Esophagus squamous epithelium (tissue), 4 donors: ENCODE results near the gene GALNTL6.

Source experiments
- CTCF ChIP-seq, 6 experiments: fragments of 450-650 bp in 4 of 6; fragments of 200-600 bp in 2 of 6; sonication (generic) in 2 of 6; IDR thresholded peaks; one replicate each; pipeline ENCODE4 v1.5.1; 2016 to 2019; ENCODE audit warnings: antibody characterized with exemption in 6 of 6, mild to moderate bottlenecking in 4 of 6, moderate library complexity in 4 of 6
- POLR2A ChIP-seq, 4 donors: fragments of 450-650 bp; IDR thresholded peaks; one replicate each; pipeline ENCODE4 v1.6.1; 2017; ENCODE audit warnings: antibody characterized with exemption in 4 of 4, mild to moderate bottlenecking in 4 of 4, moderate library complexity in 3 of 4

DNA sequence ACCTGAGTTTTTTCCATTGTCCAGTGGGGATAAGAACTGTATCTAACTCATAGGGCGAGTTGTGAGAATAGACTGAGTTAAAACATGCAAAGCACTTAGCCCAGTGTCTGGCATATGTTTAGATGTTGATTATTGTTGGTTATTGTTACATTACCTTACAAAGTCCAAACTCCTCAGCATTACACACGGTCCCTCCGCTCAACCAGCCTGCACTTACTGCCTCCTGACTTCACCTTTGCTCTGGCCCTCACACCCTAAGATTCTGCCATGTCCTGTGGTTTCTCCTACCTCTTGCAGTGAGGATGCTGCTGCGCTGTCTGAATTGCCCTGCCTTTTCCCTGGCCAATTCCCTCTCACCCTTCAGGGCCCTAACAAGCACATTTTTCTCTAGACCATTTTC, 1053.2 kb downstream of the GALNTL6 start:
- TF ChIP-seq CTCF (IDR thresholded peaks at IDR 0.05) (no peak), POLR2A (IDR thresholded peaks at IDR 0.05) (no peak)
